Measurements from ENCODE around the gene NCOA3.

The NCOA3 gene

GRCh38 chr20:47531458-47531857, 29.8 kb downstream of the NCOA3 start:
- ChIA-PET POLR2A (no interaction called here), CTCF (interaction anchor here (0.7 kb wide), 1 partner anchor 21 kb away, joined by 3 read pairs; no protein-coding TSS in a partner anchor)
- TF ChIP-seq PKNOX1 (IDR thresholded peaks at IDR 0.05) (no peak), BHLHE40 (IDR thresholded peaks at IDR 0.05; ENCODE audit: borderline replicate concordance) (no peak), TARDBP (IDR thresholded peaks at IDR 0.05) (no peak), SP1 (IDR thresholded peaks at IDR 0.05) (no peak), NFRKB (IDR thresholded peaks at IDR 0.05) (no peak), LEF1 (IDR thresholded peaks at IDR 0.05; ENCODE audit: borderline replicate concordance) (no peak), HDGF (IDR thresholded peaks at IDR 0.05; ENCODE audit: borderline replicate concordance) (no peak), FOXK2 (IDR thresholded peaks at IDR 0.05) (no peak), CTBP1 (IDR thresholded peaks at IDR 0.05; ENCODE audit: borderline replicate concordance) (no peak), ARNT (IDR thresholded peaks at IDR 0.05) (no peak), FOXA1 (IDR thresholded peaks at IDR 0.05) (no peak), L3MBTL2 (conservative IDR thresholded peaks at IDR 0.05) (no peak), ZNF384 (IDR thresholded peaks at IDR 0.05) (no peak), FOXM1 (IDR thresholded peaks at IDR 0.05; ENCODE audit: borderline replicate concordance) (no peak), SUZ12 (IDR thresholded peaks at IDR 0.05) (no peak), ELF4 (IDR thresholded peaks at IDR 0.05) (no peak)
- no peak for DNase-seq (ENCODE audit: extremely low spot score)

- ChIA-PET POLR2A (no interaction called here), CTCF (no interaction called here)
- DNase-seq (ENCODE audit: extremely low spot score) = no peak
- TF ChIP-seq FOXK2 (IDR thresholded peaks at IDR 0.05) (no peak), HDGF (IDR thresholded peaks at IDR 0.05; ENCODE audit: borderline replicate concordance) (no peak), PKNOX1 (IDR thresholded peaks at IDR 0.05) (no peak), ZNF384 (IDR thresholded peaks at IDR 0.05) (no peak), ELF4 (IDR thresholded peaks at IDR 0.05) (no peak), FOXM1 (IDR thresholded peaks at IDR 0.05; ENCODE audit: borderline replicate concordance) (no peak), FOXA1 (IDR thresholded peaks at IDR 0.05) (no peak), LEF1 (IDR thresholded peaks at IDR 0.05; ENCODE audit: borderline replicate concordance) (no peak), SP1 (IDR thresholded peaks at IDR 0.05) (no peak), NFRKB (IDR thresholded peaks at IDR 0.05) (no peak), ARNT (IDR thresholded peaks at IDR 0.05) (no peak), BHLHE40 (IDR thresholded peaks at IDR 0.05; ENCODE audit: borderline replicate concordance) (no peak), SUZ12 (IDR thresholded peaks at IDR 0.05) (no peak), CTBP1 (IDR thresholded peaks at IDR 0.05; ENCODE audit: borderline replicate concordance) (no peak), L3MBTL2 (conservative IDR thresholded peaks at IDR 0.05) (no peak), TARDBP (IDR thresholded peaks at IDR 0.05) (no peak)
Measured at GRCh38 chr20:47532002-47532401, 30.3 kb downstream of the NCOA3 start.

- no peak for DNase-seq (ENCODE audit: extremely low spot score)
- ChIA-PET POLR2A (no interaction called here), CTCF (no interaction called here)
- no peak for TF ChIP-seq TARDBP (IDR thresholded peaks at IDR 0.05)
Measured at GRCh38 chr20:47533518-47534062, 31.9 kb downstream of the NCOA3 start.

- CTCF ChIA-PET = no interaction called here
- no peak for DNase-seq (ENCODE audit: extremely low spot score)
- POLR2A ChIA-PET = no interaction called here
- TF ChIP-seq BHLHE40 (IDR thresholded peaks at IDR 0.05; ENCODE audit: borderline replicate concordance) = no peak
- no peak for TF ChIP-seq LEF1 (IDR thresholded peaks at IDR 0.05; ENCODE audit: borderline replicate concordance)
- no peak for TF ChIP-seq TARDBP (IDR thresholded peaks at IDR 0.05)
- TF ChIP-seq ELF4 (IDR thresholded peaks at IDR 0.05) = no peak
- no peak for TF ChIP-seq FOXM1 (IDR thresholded peaks at IDR 0.05; ENCODE audit: borderline replicate concordance)
- TF ChIP-seq FOXK2 (IDR thresholded peaks at IDR 0.05) = no peak
- TF ChIP-seq ZNF384 (IDR thresholded peaks at IDR 0.05) = no peak
- TF ChIP-seq ARNT (IDR thresholded peaks at IDR 0.05) = no peak
- no peak for TF ChIP-seq SP1 (IDR thresholded peaks at IDR 0.05)
Measured at GRCh38 chr20:47534405-47534804, 32.7 kb downstream of the NCOA3 start.

- peak; percentile 19 for DNase-seq (ENCODE audit: extremely low spot score)
- POLR2A ChIA-PET = no interaction called here
- TF ChIP-seq PKNOX1 (IDR thresholded peaks at IDR 0.05) (0 out of 2 replicates have a peak, but pooled peaks have one; percentile 32), TARDBP (IDR thresholded peaks at IDR 0.05) (no peak), NFRKB (IDR thresholded peaks at IDR 0.05) (no peak), SUZ12 (IDR thresholded peaks at IDR 0.05) (no peak)
- CTCF ChIA-PET = no interaction called here
Measured at GRCh38 chr20:47535088-47535487, 33.4 kb downstream of the NCOA3 start.

- TF ChIP-seq HDGF (IDR thresholded peaks at IDR 0.05; ENCODE audit: borderline replicate concordance) (no peak), PKNOX1 (IDR thresholded peaks at IDR 0.05) (no peak), FOXK2 (IDR thresholded peaks at IDR 0.05) (no peak), SP1 (IDR thresholded peaks at IDR 0.05) (no peak)
- DNase-seq (ENCODE audit: extremely low spot score) = no peak
- POLR2A ChIA-PET = no interaction called here
- CTCF ChIA-PET = no interaction called here
Measured at GRCh38 chr20:47535994-47536393, 34.3 kb downstream of the NCOA3 start.
